ENCODE data around the gene HEBP2. TPM values are rescaled to one million over a fixed set of nuclear protein-coding genes. Genes with fewer than 3 reads are reported as not detected.

Gene HEBP2
- total and polyA plus RNA-seq, 2 of the 13 experiments (the other 11 are each of a cell fraction or from before 2014, with no cell fraction given): 16.0 to 72.8 TPM

DNA sequence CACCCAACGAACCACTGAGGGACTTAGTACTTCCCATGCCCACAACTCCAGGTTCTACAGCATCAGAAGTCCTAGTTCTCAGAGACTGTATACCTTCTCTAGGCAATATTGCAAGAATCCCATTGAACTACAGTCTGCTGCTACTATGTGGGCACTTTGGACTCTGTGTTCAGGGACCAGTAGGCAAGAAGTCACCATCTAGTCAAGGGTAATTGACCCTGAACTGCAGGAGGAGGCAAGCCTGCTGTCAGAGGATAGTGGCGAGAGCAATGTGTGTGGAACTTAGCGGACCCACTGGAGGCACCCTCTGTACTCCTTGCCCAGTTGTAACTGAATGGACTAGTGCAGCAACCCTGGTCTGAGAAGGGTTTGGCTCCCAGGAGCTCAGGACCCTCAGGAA lies 15.7 kb downstream of the HEBP2 start (continued):
- TF ChIP-seq, protein P1, sequence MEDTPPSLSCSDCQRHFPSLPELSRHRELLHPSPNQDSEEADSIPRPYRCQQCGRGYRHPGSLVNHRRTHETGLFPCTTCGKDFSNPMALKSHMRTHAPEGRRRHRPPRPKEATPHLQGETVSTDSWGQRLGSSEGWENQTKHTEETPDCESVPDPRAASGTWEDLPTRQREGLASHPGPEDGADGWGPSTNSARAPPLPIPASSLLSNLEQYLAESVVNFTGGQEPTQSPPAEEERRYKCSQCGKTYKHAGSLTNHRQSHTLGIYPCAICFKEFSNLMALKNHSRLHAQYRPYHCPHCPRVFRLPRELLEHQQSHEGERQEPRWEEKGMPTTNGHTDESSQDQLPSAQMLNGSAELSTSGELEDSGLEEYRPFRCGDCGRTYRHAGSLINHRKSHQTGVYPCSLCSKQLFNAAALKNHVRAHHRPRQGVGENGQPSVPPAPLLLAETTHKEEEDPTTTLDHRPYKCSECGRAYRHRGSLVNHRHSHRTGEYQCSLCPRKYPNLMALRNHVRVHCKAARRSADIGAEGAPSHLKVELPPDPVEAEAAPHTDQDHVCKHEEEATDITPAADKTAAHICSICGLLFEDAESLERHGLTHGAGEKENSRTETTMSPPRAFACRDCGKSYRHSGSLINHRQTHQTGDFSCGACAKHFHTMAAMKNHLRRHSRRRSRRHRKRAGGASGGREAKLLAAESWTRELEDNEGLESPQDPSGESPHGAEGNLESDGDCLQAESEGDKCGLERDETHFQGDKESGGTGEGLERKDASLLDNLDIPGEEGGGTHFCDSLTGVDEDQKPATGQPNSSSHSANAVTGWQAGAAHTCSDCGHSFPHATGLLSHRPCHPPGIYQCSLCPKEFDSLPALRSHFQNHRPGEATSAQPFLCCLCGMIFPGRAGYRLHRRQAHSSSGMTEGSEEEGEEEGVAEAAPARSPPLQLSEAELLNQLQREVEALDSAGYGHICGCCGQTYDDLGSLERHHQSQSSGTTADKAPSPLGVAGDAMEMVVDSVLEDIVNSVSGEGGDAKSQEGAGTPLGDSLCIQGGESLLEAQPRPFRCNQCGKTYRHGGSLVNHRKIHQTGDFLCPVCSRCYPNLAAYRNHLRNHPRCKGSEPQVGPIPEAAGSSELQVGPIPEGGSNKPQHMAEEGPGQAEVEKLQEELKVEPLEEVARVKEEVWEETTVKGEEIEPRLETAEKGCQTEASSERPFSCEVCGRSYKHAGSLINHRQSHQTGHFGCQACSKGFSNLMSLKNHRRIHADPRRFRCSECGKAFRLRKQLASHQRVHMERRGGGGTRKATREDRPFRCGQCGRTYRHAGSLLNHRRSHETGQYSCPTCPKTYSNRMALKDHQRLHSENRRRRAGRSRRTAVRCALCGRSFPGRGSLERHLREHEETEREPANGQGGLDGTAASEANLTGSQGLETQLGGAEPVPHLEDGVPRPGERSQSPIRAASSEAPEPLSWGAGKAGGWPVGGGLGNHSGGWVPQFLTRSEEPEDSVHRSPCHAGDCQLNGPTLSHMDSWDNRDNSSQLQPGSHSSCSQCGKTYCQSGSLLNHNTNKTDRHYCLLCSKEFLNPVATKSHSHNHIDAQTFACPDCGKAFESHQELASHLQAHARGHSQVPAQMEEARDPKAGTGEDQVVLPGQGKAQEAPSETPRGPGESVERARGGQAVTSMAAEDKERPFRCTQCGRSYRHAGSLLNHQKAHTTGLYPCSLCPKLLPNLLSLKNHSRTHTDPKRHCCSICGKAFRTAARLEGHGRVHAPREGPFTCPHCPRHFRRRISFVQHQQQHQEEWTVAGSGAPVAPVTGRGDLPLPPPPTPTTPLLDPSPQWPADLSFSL (CRISPR knock-in tag; IDR thresholded peaks at IDR 0.05): no peak
- TF ChIP-seq, protein P2, sequence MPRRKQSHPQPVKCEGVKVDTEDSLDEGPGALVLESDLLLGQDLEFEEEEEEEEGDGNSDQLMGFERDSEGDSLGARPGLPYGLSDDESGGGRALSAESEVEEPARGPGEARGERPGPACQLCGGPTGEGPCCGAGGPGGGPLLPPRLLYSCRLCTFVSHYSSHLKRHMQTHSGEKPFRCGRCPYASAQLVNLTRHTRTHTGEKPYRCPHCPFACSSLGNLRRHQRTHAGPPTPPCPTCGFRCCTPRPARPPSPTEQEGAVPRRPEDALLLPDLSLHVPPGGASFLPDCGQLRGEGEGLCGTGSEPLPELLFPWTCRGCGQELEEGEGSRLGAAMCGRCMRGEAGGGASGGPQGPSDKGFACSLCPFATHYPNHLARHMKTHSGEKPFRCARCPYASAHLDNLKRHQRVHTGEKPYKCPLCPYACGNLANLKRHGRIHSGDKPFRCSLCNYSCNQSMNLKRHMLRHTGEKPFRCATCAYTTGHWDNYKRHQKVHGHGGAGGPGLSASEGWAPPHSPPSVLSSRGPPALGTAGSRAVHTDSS (CRISPR knock-in tag; conservative IDR thresholded peaks at IDR 0.05): no peak
- TF ChIP-seq ISL2 (CRISPR knock-in tag; IDR thresholded peaks at IDR 0.05) (no peak), HNRNPK (IDR thresholded peaks at IDR 0.05; ENCODE audit: low read depth, low read length, poor library complexity, severe bottlenecking) (no peak), TMF1 (CRISPR knock-in tag; IDR thresholded peaks at IDR 0.05; ENCODE audit: low read depth) (no peak), REPIN1 (CRISPR knock-in tag; IDR thresholded peaks at IDR 0.05; ENCODE audit: borderline replicate concordance, low read depth) (0 out of 2 replicates have a peak, but pooled peaks have one; percentile 35), RXRA (CRISPR knock-in tag; IDR thresholded peaks at IDR 0.05) (peak; percentile 54; the same call in 1 of the 2 replicates), MED1 (CRISPR knock-in tag; IDR thresholded peaks at IDR 0.05) (0 out of 2 replicates have a peak, but pooled peaks have one; percentile 41), ZMYM2 (CRISPR knock-in tag; IDR thresholded peaks at IDR 0.05) (peak; percentile 76; the same call in 1 of the 2 replicates), SNAPC2 (CRISPR knock-in tag; IDR thresholded peaks at IDR 0.05) (no peak), ZNF350 (CRISPR knock-in tag; IDR thresholded peaks at IDR 0.05; ENCODE audit: borderline replicate concordance, low read depth) (0 out of 2 replicates have a peak, but pooled peaks have one; percentile 12)
- TF ChIP-seq, protein P3, sequence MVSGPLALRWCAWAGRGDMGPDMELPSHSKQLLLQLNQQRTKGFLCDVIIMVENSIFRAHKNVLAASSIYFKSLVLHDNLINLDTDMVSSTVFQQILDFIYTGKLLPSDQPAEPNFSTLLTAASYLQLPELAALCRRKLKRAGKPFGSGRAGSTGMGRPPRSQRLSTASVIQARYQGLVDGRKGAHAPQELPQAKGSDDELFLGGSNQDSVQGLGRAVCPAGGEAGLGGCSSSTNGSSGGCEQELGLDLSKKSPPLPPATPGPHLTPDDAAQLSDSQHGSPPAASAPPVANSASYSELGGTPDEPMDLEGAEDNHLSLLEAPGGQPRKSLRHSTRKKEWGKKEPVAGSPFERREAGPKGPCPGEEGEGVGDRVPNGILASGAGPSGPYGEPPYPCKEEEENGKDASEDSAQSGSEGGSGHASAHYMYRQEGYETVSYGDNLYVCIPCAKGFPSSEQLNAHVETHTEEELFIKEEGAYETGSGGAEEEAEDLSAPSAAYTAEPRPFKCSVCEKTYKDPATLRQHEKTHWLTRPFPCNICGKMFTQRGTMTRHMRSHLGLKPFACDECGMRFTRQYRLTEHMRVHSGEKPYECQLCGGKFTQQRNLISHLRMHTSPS (CRISPR knock-in tag; IDR thresholded peaks at IDR 0.05; ENCODE audit: low read depth): no peak
- TF ChIP-seq, protein P4, sequence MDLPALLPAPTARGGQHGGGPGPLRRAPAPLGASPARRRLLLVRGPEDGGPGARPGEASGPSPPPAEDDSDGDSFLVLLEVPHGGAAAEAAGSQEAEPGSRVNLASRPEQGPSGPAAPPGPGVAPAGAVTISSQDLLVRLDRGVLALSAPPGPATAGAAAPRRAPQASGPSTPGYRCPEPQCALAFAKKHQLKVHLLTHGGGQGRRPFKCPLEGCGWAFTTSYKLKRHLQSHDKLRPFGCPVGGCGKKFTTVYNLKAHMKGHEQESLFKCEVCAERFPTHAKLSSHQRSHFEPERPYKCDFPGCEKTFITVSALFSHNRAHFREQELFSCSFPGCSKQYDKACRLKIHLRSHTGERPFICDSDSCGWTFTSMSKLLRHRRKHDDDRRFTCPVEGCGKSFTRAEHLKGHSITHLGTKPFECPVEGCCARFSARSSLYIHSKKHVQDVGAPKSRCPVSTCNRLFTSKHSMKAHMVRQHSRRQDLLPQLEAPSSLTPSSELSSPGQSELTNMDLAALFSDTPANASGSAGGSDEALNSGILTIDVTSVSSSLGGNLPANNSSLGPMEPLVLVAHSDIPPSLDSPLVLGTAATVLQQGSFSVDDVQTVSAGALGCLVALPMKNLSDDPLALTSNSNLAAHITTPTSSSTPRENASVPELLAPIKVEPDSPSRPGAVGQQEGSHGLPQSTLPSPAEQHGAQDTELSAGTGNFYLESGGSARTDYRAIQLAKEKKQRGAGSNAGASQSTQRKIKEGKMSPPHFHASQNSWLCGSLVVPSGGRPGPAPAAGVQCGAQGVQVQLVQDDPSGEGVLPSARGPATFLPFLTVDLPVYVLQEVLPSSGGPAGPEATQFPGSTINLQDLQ (CRISPR knock-in tag; IDR thresholded peaks at IDR 0.05): no peak
- TF ChIP-seq, protein P5, sequence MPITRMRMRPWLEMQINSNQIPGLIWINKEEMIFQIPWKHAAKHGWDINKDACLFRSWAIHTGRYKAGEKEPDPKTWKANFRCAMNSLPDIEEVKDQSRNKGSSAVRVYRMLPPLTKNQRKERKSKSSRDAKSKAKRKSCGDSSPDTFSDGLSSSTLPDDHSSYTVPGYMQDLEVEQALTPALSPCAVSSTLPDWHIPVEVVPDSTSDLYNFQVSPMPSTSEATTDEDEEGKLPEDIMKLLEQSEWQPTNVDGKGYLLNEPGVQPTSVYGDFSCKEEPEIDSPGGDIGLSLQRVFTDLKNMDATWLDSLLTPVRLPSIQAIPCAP (CRISPR knock-in tag; IDR thresholded peaks at IDR 0.05; ENCODE audit: low read depth): no peak
- TF ChIP-seq, protein P6, sequence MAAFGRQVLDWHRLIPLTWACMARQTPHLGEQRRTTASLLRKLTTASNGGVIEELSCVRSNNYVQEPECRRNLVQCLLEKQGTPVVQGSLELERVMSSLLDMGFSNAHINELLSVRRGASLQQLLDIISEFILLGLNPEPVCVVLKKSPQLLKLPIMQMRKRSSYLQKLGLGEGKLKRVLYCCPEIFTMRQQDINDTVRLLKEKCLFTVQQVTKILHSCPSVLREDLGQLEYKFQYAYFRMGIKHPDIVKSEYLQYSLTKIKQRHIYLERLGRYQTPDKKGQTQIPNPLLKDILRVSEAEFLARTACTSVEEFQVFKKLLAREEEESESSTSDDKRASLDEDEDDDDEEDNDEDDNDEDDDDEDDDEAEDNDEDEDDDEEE (CRISPR knock-in tag; IDR thresholded peaks at IDR 0.05): no peak
